LHCN-M2 (cell line): ENCODE results near the gene MAGEA2B. TPM values are rescaled to one million over a fixed set of nuclear protein-coding genes. Genes with fewer than 3 reads are reported as not detected.
"Not testable (repeated sequence)": the region's sequence is repeated elsewhere in the genome, so short reads cannot be mapped to it uniquely, and the experiment has no call there.

Experiments used
- DNase-seq: peaks from one replicate; pipeline ENCODE4 v3.0.0-alpha.2; 2012; ENCODE audit warnings: low read depth
- total RNA-seq: library from RNA; depleted of rRNA; stranded (reverse); fragments of >200 nt; gene quantifications from 2 replicates; pipeline ENCODE4 v1.2.3, GENCODE V29; 2014; rRNA removed

The MAGEA2B gene
- total RNA-seq, 1 experiment from 2014 or later: not detected

- DNase-seq: not testable (repeated sequence)
Observed at GRCh38 chrX:152754871-152755270, 40.4 kb downstream of the MAGEA2B start.

DNA sequence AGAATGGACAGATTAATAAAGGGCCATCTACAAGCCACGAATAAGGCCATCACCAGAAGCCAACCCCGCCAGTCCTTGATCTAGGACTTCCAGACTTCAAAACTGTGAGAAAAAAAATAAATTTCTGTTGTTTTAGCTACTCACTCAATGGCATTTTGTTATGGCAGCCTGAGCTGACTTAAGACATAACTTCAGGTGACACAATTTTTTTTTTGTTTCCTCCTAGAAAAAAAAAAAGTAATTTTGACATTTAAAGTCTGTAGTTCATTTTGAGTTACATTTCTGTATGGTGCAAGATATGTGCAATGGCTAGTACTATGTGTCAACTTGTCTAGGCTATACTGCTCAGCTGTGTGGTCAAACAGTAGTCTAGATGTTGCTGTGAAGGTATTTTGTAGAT is 44.5 kb downstream of the MAGEA2B start, which contains the start of gene CSAG3:
TSS of gene CSAG3 (plus strand) at position 301 of the 400 bp plus-strand sequence.
- not testable (repeated sequence) for DNase-seq

DNA sequence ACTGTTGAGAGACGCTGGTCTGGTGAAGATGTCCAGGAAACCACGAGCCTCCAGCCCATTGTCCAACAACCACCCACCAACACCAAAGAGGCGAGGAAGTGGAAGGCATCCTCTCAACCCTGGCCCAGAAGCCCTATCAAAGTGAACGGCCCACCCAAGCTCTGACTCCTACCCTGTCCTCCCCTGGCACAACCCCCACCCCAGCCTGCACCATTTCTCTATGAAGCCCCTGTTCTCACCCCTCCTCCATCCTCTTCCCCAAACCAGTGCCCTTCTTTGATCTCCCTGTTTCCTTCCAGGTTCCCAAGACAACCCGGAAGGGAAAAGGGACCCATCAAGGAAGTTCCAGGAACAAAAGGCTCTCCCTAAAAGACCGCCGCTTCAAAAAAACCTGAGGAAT is 45.1 kb downstream of the MAGEA2B start:
- not testable (repeated sequence) for DNase-seq

- not testable (repeated sequence) for DNase-seq
Observed at GRCh38 chrX:152761582-152761981, 47.2 kb downstream of the MAGEA2B start.

DNA sequence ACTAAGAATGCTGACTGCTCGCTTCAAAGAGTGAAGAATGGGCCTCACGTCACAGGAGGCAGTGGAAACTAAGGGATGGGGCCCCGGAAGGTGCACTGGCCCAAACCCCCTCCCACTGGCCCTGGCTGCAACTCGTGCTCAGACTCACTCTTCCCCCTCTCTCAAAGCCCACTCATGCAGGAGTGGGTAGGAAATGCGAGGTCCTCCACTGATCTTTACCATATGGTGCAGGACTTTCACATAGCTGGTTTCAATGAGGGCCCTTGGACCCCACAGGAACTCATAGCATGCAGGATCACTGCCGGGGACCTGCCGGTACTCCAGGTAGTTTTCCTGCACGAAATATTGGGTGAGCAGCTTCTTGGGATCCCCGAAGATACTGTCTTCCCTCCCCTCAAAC is 52.1 kb downstream of the MAGEA2B start:
- DNase-seq: not testable (repeated sequence)

Other genes with a start within 250 kb of the MAGEA2B start
- gene GABRQ, start 76.7 kb upstream of the MAGEA2B start, total RNA-seq: not detected in 2 replicates
- not detected in 2 replicates for gene MAGEA3, start 15.8 kb upstream of the MAGEA2B start, total RNA-seq
- not detected in 2 replicates for gene CSAG2, start 5.4 kb upstream of the MAGEA2B start, total RNA-seq
- gene CSAG1, start 19.1 kb downstream of the MAGEA2B start, total RNA-seq: not detected in 2 replicates
- not detected in 2 replicates for gene MAGEA12, start 19.1 kb downstream of the MAGEA2B start, total RNA-seq
- gene MAGEA2, start 39.2 kb downstream of the MAGEA2B start, total RNA-seq: not detected in 2 replicates
- gene CSAG3, start 44.6 kb downstream of the MAGEA2B start, total RNA-seq: not detected in 2 replicates
- not detected in 2 replicates for gene MAGEA6, start 55.1 kb downstream of the MAGEA2B start, total RNA-seq
- gene CETN2, start 116.1 kb downstream of the MAGEA2B start, total RNA-seq: 48.7 and 52.2 TPM in 2 replicates
- 14.1 and 15.6 TPM in 2 replicates for gene NSDHL, start 116.4 kb downstream of the MAGEA2B start, total RNA-seq
- gene ZNF185, start 183.4 kb downstream of the MAGEA2B start, total RNA-seq: 0.38 and 0.92 TPM in 2 replicates